HG03439 (cell line): ENCODE results near the gene CNNM4.

ENCODE experiments used
- ATAC-seq: cut with Tn5 transposase; IDR thresholded peaks from one replicate; pipeline ENCODE4 v1.9.1; 2021; ENCODE audit warnings: mild to moderate bottlenecking, moderate library complexity; ENCODE audit not compliant: unreplicated experiment

The CNNM4 gene

DNA sequence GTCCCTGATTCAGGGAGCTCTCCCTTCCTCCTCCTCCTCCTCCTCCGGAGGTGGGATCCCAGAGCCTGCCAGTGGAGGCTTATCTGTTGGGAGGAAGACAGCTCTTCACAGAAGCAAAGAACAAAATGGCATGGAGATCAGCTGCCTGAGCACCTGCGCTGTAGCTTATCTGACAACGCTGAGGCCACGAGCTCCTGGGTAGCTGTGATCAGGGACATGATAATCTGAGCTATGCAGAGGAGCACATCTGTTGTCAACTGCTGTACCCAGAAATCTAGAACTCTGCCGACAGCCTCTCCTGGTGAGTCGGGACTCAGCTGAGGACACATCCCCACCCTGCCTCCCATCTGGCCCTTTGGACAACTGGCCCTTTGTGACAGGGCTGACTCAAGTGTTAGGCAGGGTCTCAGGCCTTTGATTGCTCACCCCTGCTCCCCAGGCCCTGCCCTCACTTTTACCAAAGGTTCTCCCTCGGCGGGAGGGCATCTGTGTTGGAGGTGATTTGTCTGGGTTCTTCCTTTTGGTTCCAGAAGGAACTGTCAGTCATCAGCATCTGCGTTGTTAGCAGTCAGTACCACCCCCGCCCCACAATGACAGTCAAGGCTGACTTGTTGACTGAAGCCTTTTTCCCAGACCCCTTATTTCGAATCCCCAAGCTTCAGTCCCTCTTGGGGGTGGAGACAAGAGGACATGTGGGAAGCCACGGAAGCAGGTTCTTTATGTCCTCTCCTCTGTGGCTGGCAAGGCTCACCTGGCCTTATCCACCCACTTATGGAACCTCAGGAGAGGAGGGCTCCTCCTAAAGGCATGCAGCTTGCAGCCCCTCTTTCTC lies 49.5 kb downstream of the CNNM4 start:
- ATAC-seq = no peak

DNA sequence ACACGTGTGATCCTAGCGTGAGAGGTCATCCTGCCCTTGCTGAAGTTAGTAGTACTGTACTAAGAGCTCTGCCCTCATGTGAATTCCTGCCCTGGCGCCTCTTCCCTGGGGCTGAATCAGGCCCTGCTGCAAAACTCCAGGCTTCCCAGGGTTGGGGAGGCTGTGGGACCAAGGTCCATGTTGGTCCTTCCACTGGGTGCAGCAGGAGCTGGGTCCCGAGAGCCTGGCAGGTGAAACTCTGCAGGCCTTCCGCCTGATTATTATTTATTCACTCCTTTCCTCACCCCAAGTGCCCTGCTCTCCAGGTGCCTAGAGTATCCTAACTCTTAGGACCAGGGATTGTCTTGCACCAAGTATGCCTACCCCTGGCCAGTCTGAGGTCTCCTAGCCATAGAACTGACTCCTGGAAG lies 50.1 kb downstream of the CNNM4 start:
- no peak for ATAC-seq

DNA sequence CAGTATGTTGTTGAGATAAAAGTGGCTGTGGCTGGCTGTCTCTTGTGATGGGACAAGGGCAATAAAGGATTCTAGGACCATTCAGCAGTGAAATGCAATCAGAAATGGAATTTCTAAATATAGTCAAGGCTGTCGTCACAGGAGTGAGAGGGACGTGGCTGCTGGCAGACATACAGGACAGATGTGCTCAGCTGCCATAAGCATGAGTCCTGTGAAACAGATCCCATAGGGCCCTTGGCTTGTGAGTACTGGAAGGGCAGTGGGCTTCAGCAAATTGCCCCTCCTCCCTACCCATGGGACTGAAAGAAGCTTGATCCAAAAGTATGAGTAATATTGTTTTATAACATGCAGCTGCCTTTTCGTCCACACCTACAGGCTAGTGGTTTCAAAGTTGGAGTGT lies 51.2 kb downstream of the CNNM4 start:
- no peak for ATAC-seq

DNA sequence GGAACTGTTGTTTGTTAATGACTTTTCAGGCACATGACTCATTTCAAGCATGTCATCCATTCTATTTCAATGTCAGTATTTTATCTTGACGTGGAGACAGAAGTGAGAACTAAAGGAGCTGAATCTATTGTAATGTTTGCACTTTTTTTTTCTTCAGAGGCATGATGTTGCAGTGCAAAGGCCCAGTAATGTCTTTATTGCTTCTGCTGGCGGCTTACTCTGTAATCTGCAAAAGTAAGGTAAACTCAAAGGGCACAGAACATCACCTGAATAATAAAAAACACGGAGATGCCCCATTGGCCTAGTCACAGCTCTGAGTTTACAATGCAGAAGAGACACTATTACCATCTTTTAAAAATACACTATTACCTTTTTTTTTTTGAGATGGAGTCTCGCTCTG lies 53.0 kb downstream of the CNNM4 start:
- no peak for ATAC-seq

DNA sequence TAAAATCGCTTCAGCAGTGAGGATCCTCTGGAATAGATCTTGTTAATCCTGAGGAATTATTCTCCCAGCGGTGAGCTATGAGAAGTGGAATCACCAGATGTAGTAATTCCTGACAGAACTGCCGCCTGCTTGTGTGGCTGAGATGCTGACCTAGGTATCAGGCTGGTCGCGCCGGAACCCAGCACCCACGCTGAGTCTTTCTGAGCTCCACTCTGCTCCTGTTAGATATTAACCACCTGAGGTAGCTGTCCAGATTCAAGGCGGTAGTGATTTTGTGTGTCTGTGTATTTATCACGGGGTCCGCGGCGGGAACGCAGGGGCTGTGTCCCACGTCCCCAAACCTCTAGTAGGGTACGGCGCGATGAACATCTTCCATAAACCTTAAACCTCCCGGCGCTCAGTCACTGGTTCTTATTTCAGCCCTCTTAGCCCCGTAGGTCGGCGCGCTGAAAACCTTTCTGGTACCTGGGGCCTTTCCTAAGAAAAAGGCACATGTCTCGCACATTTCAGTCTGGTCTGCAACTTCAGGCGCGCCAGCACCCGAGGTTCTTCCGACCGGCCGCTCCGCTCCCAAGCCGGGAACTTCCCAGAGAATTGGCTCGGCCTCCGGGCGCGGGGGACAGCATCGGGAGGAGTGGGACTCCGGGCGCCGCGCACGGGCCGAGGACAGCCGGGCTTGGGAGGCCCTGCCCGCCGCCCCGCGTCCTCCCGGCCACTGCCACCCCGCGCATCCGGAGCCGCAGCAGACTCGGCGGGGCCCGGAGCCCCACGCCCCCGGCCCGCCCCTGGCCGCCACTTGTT lies 54.8 kb downstream of the CNNM4 start:
- ATAC-seq = peak; percentile 2

DNA sequence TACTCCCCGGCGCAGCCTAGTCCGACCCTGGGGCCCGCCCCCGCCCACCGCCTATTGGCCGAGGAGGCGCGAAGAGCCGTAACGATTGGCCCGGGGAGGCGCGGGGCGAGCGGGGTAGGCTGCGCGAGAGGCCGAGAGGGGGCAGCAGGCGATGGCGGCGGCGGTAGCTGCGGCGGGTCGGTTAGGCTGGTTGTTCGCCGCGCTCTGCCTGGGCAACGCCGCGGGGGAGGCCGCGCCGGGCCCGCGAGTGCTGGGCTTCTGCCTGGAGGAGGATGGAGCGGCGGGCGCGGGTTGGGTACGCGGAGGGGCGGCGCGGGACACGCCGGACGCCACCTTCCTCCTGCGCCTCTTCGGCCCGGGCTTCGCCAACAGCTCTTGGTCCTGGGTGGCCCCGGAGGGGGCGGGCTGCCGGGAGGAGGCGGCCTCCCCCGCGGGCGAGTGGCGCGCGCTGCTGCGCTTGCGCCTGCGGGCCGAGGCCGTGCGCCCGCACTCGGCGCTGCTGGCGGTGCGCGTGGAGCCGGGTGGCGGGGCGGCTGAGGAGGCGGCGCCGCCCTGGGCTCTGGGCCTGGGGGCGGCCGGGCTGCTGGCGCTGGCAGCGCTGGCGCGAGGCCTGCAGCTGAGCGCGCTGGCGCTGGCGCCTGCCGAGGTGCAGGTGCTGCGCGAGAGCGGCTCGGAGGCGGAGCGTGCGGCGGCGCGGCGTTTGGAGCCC lies 55.6 kb downstream of the CNNM4 start, which contains the start of gene CNNM3:
CNNM3 (plus strand) TSS at position 142 of the 709 bp plus-strand sequence; CDS start at position 152, 10 bp downstream.
- ATAC-seq = peak; percentile 77

DNA sequence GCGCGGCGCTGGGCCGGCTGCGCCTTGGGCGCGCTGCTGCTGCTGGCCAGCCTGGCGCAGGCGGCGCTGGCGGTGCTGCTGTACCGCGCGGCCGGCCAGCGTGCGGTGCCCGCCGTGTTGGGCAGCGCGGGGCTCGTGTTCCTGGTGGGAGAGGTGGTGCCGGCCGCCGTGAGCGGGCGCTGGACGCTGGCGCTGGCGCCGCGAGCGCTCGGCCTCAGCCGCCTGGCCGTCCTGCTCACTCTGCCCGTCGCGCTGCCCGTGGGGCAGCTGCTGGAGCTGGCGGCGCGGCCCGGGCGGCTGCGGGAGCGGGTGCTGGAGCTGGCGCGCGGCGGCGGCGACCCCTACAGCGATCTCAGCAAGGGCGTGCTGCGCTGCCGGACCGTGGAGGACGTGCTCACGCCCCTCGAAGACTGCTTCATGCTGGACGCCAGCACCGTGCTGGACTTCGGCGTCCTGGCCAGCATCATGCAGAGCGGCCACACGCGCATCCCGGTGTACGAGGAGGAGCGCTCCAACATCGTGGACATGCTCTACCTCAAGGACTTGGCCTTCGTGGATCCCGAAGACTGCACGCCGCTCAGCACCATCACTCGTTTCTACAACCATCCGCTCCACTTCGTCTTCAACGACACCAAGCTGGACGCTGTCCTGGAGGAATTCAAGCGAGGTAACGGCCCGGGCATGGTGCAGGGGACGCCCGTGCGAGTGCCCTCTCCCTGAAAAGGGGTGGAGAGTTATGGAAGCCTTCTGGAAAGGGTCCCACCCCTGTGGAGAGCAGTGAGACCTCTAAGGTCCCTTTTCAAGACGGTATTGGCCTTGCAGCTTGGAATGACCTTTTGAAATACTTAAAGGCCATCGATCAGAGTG lies 56.4 kb downstream of the CNNM4 start:
- no peak for ATAC-seq

DNA sequence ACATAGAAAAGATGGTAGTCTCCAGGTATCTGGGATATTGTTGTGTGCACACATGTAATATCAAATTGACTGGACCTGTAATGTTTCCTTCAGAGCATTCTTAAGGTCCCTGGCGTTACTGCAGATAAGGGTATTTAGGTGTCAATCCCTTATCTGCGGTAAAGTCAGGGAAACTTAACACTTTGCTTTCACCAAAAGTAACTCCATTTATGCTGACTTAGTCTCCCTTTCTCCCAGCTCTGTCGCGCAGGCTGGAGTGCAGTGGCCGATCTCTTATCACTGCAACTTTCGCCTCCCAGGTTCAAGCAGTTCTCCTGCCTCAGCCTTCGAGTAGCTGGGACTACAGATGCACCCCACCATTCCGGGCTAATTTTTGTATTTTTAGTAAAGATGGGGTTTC lies 57.2 kb downstream of the CNNM4 start:
- no peak for ATAC-seq

DNA sequence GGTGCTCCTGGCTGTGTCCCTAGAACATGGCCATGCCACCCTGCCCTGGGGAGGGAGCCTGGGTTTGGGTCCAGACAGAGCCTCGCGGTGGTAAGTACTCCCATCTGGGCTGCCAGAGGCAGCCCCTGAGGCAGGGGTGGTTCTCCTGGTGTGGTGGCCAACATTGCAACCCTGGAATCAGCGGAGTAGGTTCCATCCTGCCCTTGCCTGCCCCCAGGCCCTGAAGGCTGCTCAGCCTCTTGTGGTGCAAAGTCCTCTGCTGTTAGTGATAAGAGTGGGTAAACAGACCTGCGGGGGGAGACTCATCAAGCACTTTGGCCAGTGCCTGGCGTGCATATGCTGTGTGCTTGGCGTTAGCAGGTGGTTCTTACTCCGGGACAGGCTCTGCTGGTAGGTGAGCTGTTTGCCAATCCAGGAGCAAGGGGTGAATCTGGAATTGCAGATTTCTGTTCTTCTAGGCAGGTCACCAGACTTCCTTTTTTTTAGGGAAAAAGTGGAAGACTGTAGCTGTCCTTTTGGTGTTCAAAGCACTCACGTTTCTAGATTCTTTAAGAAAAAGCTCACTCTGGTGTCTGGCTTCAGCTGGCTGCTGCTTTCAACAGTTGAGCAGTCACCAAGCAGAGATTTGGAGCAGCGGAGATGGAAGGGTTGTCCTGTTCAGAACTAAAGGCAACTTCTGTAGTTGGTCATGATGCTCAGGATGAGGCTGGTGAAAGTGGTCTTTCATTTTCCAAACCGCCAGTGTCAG lies 58.6 kb downstream of the CNNM4 start:
- ATAC-seq = no peak

DNA sequence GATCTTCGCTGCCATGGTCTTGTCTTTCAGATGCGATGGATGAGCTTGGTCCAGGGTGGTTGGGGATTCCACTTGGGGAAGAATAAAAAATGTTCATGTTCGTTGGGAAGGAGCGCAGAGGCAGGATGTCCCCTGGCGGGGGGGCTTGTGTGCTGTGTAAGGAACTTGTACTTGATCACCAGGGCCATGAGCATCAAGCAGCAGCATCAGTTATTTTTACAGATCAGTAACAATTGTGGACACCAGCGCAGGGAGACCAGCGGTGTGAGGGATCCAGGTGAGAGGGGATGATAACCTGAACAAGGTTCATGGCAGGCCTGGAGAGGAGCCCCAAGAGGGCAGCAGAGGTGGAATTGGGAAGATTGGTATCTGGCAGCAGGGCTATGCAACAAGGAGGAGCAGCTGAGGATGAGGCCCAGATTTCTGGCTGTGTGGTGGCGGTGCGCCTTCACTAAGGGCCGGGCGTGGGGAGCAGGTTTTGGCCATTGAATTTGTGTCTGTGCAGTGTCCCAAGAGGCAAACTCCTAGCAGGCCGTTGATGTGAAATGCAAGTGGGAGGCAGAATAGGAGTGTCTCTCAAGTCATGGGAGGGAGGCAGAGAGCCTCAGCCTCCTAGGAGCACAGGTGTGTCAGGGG lies 59.3 kb downstream of the CNNM4 start:
- no peak for ATAC-seq

DNA sequence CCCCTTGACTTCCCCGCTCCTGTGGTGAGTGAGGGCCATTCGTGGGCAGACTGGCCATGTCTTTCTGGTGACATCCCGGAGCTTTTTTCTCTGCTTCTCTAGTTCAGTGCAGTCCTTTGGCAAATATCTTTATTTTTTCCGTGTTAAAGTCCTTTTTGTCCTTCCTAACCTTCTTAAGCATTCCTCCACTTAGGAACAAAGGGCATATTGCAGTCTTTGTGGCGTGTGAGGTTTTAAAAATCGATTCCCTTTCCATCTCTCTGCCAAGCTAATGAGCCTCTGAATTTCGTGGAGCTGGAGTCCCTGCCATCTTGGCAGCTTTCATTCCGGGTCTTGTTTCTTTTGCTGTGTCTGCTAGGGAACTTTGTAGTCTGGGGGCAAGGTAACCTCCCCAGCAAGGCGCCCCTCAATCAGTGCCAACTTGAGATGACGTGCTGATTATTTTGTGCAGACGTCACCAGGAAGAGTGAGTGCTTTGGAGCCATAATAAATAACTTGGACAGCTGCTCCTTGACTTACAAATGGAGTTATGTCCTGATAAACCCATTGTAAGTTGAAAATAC lies 60.5 kb downstream of the CNNM4 start:
- ATAC-seq = no peak

DNA sequence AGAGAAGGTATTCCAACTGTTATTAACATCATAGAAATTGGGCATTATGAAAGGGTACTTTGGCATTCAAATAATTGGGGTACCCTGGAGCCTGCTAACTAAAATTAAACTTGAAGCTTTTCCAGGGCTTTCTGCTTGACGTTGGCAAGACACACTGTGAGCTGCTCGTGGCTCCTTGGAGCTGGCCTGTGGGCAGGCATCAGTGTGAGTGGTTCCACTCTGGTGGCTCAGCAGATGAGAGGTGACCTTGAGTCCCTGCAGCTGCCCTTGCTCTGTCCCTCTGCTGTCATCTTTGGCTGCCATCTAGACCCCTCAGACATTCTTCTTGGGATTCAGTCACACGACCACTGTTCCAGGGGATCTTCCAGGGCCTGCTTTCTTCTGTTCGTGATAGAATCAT lies 62.1 kb downstream of the CNNM4 start:
- no peak for ATAC-seq

DNA sequence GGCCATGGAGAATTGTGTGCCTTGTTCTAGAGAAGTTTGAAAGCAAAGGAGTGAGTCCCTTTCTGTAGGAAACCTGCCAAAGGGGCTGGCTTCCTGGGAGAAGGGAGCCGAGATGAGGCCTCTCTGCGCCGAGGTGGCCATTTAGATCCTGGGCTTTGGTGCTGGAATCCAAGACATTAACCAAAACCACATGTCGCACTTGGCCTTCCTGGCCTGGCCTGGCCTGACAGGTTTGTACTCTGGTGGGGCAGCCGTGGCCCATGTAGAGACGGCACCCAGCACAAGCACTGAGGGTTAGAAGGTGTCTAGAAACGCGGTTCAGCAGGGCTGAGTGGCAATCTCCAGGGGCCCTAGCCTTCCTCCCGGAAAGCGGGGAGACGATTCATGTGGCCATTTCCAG lies 62.5 kb downstream of the CNNM4 start:
- no peak for ATAC-seq

DNA sequence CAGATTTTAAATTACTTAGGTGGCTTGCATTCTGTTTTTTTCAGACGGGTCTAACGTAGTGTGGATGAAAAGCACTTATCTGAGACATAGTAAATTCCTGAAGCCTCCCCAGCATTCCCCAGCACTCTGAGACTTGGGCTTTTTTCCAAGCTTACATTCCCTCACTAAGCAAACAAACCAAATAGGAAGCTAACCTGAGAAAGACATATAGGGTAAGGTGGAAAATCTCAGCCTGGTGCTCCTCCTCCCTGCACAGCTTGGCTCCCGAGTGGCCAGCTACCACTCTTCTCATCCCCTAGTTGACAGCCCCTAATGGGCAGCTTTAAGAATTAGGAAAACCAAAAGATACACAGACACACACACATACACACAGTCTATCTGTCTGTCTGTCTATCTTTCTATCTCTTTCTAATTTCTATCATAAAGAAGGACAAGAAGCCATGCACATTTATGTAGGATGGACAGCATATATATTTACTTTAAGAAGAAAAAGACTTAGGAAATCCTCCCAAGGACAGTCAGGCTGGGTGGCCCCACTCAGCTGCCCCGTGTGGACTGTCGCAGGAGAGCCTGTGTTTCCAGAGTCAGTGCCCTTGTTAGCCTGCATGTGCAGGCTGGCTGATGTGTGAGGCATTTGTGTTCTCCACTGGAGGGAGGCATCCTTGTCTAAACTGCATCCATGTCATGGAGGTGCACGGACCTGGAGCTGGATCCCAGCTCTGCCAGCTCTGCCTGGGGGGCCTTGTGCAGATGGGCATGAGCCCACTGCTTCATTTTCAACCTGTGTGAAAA lies 63.6 kb downstream of the CNNM4 start:
- ATAC-seq = no peak

DNA sequence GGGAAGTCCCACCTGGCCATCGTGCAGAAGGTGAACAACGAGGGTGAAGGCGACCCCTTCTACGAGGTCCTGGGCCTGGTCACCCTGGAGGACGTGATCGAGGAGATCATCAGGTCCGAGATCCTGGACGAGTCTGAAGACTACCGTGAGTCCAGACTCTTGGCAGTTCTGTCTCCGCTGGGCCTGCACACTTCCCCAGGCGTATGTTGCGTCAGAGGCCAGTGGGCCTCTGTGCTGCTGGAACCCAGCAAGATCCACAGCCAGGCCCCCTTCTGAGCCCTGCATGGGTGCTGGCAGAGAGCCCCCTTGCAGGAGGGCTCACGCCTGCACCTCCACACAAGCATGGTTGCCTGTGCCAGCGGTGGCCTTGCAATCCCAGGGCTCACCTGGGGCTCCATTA lies 64.4 kb downstream of the CNNM4 start:
- no peak for ATAC-seq

DNA sequence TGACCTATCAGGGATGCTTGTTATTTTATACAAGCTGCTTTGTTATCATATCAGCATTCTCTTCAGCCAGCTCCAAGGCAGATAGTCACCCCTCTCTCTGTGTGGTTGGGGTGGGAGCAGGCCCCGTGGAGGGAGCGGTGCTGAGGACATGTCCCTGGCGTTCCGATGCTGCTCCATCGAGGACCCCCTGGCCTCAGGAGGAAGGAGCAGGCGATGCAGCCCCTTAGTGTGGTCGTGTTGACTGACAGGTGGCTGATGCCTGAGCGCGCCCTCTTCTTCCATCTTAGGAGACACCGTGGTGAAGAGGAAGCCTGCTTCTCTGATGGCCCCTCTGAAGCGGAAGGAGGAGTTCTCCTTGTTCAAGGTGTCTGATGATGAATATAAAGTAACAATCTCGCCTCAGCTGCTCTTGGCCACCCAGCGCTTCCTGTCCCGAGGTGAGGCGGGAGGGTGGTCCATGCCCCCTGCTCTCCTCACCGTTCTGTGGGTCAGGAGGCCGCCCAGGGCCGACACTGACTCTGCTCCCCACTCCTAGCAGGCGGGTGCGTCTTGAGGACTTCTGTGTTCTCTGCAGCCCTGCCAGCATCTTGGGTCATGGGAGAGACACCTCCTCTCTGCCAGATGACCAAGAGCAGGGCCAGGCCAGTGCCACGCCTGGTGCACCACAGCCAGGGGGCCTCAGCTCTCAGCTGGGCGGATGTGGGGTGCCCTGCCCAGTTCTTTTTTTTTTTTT lies 66.0 kb downstream of the CNNM4 start:
- ATAC-seq = no peak

DNA sequence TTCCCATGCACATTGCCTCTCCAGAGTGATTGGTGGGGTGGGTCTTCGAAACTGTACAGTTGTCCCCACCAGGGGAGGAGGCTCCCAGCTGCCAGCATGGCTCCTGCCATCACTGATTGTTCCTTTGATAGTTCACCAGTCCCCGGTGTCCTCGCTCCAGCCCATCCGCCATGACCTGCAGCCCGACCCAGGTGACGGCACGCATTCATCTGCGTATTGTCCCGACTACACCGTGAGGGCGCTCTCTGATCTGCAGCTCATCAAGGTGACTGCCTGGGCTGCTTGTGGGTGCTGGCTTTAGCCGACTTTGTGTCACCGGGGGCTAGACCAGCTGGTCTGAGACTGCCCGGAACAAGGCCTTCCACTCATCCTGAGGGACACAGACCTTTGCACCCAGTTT lies 67.7 kb downstream of the CNNM4 start:
- ATAC-seq = no peak

DNA sequence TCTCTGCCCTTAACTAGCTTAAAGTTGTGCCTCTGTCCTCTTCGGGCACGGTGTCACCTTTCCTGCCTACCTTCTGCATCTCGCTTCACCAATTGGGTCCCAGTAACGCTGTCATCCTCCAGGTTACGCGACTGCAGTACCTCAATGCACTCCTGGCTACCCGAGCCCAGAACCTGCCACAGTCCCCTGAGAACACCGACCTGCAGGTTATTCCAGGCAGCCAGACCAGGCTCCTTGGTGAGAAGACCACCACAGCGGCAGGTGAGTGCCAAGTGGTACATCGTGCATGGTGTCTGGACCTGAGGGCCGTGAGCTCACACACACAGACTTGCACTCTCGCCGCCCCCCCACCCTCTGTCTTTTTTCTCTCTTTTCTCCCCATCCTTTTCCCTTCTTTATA lies 68.2 kb downstream of the CNNM4 start:
- ATAC-seq = no peak
